Measurements from ENCODE around the gene CELSR1.

GRCh38 chr22:46410291-46410808, 127.1 kb downstream of the CELSR1 start:
- TF ChIP-seq CTCF (IDR thresholded peaks at IDR 0.05 in 8 of 11, conservative IDR thresholded peaks at IDR 0.05 in 3 of 11) (no peak), POLR2A (IDR thresholded peaks at IDR 0.05) (no peak)

All from spleen (tissue), 7 donors.